Stimulated activated CD8-positive, alpha-beta memory T cell treated with anti-CD3 and anti-CD28 coated beads, Interleukin-7, amount 100 ng/mL, for 24 hours (primary cell): ENCODE results near the gene LARGE1.

ENCODE experiments used
- DNase-seq: peaks from one replicate; pipeline ENCODE4 v3.0.0-alpha.2; 2020; ENCODE audit warnings: low read depth

Gene LARGE1

GRCh38 chr22:33361581-33361980 lies 558.7 kb downstream of the LARGE1 start:
- no peak for DNase-seq

- no peak for DNase-seq
Observed at GRCh38 chr22:33357981-33358399, 562.3 kb downstream of the LARGE1 start.

- DNase-seq: no peak
Observed at GRCh38 chr22:33354928-33355327, 565.3 kb downstream of the LARGE1 start.

GRCh38 chr22:33353502-33353901 lies 566.8 kb downstream of the LARGE1 start:
- DNase-seq: no peak

GRCh38 chr22:33352768-33353167 lies 567.5 kb downstream of the LARGE1 start:
- no peak for DNase-seq

- no peak for DNase-seq
Observed at GRCh38 chr22:33350961-33351360, 569.3 kb downstream of the LARGE1 start.

GRCh38 chr22:33350491-33350890 lies 569.8 kb downstream of the LARGE1 start:
- DNase-seq: no peak

- DNase-seq: no peak
Observed at GRCh38 chr22:33347002-33347401, 573.3 kb downstream of the LARGE1 start.

- no peak for DNase-seq
Observed at GRCh38 chr22:33341611-33342010, 578.7 kb downstream of the LARGE1 start.

- no peak for DNase-seq
Observed at GRCh38 chr22:33337524-33337923, 582.8 kb downstream of the LARGE1 start.

- no peak for DNase-seq
Observed at GRCh38 chr22:33335611-33336279, 584.5 kb downstream of the LARGE1 start.

- no peak for DNase-seq
Observed at GRCh38 chr22:33332538-33332937, 587.7 kb downstream of the LARGE1 start.

- DNase-seq: no peak
Observed at GRCh38 chr22:33331017-33331416, 589.3 kb downstream of the LARGE1 start.

GRCh38 chr22:33330534-33330933 lies 589.7 kb downstream of the LARGE1 start:
- DNase-seq: no peak

GRCh38 chr22:33329398-33329797 lies 590.9 kb downstream of the LARGE1 start:
- no peak for DNase-seq

GRCh38 chr22:33328789-33329296 lies 591.4 kb downstream of the LARGE1 start:
- DNase-seq: no peak

- DNase-seq: no peak
Observed at GRCh38 chr22:33327348-33327860, 592.9 kb downstream of the LARGE1 start.

GRCh38 chr22:33326540-33327295 lies 593.6 kb downstream of the LARGE1 start:
- DNase-seq: no peak

- DNase-seq: no peak
Observed at GRCh38 chr22:33325232-33326004, 594.9 kb downstream of the LARGE1 start.

GRCh38 chr22:33324228-33324627 lies 596.0 kb downstream of the LARGE1 start:
- no peak for DNase-seq

GRCh38 chr22:33321466-33321865 lies 598.8 kb downstream of the LARGE1 start:
- DNase-seq: no peak

GRCh38 chr22:33315954-33316353 lies 604.3 kb downstream of the LARGE1 start:
- no peak for DNase-seq
